ENCODE data around the gene MYCBP.

- TF ChIP-seq CTCF (IDR thresholded peaks at IDR 0.05), result no peak
- TF ChIP-seq POLR2A (IDR thresholded peaks at IDR 0.05), result no peak
Measured at GRCh38 chr1:38918568-38918967, 45.4 kb upstream of the MYCBP start.

Measured in right lobe of liver (tissue), 4 donors.